HG03571 (cell line): ENCODE results near the gene PLK5.
"Not testable (repeated sequence)": the region's sequence is repeated elsewhere in the genome, so short reads cannot be mapped to it uniquely, and the experiment has no call there.

Experiments used
- ATAC-seq: cut with Tn5 transposase; IDR thresholded peaks from one replicate; pipeline ENCODE4 v1.9.1; 2021; ENCODE audit not compliant: unreplicated experiment

The PLK5 gene, protein sequence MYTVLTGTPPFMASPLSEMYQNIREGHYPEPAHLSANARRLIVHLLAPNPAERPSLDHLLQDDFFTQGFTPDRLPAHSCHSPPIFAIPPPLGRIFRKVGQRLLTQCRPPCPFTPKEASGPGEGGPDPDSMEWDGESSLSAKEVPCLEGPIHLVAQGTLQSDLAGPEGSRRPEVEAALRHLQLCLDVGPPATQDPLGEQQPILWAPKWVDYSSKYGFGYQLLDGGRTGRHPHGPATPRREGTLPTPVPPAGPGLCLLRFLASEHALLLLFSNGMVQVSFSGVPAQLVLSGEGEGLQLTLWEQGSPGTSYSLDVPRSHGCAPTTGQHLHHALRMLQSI

DNA sequence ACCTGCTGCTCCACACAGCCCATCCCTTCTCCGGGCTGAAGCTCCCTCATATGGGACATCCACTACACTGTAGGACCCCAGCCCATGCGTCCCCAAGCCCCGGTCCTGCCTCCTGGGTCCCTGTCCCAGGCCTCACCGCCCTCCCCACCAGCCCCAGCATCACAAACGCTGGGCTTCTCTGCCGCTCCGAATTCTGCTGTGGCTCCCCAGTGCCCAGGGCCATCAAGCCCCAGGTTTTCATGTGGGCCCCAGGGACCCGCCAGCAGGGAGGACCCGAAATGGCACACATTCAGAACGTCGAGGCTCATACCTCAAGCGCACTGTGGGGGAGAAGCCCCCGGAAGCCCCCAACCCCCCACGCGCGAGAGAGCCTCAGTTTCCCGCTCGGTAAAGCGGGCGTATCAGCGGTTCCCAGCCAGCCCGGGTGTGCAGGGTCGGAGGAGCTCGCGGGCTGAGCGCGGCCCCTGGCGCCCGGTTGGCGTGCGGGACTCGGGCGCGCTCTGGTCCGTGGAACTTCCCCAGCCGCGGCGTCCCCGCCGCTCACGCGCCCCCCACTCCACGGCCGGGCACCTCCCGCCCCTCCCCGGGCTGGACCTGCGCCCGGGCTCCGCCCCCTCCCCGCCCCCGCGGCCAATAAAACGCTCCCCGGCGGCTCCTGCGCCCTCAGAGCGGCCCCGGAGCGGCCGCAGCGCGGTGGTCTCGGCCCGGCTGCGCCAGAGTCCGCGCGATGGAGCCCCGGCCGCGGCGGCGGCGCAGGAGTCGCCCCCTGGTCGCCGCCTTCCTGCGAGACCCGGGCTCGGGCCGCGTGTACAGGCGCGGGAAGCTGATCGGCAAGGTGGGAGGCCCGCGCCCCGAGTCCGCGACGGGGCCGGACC, at the start of gene PLK5:
Gene PLK5, plus strand, starts transcription at position 666 of the 875 bp plus-strand sequence. CDS start 2,920 bp downstream, outside the sequence.
- no peak for ATAC-seq

DNA sequence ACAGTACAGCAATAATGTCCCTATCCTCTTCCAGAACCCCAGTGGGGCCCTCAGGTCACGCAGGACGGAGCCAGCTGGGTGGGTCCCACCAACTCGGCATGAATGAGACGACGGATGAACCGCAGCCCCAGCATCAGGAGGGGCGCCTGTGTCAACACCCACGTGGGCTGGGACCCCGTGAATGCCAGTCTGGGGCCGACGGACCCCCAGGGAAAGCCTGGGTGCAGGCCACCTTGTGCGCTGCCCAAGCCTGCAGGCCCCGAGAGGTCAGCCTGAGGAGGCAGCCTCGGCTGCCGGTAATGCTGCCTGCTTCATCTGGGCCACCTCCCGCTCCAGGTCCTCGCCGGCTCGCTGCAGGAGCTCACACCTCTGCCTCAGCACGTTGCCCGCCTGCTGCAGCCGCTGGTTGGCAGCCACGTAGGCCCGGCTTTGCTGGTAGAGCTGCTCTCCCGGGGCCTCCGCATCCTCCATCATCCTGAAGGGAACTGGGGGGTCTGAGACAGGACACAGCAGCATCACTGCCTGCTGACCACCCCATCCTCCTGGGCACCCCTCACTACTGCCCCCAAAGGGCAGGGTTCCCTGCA, 49.0 kb upstream of the PLK5 start:
- ATAC-seq: no peak

DNA sequence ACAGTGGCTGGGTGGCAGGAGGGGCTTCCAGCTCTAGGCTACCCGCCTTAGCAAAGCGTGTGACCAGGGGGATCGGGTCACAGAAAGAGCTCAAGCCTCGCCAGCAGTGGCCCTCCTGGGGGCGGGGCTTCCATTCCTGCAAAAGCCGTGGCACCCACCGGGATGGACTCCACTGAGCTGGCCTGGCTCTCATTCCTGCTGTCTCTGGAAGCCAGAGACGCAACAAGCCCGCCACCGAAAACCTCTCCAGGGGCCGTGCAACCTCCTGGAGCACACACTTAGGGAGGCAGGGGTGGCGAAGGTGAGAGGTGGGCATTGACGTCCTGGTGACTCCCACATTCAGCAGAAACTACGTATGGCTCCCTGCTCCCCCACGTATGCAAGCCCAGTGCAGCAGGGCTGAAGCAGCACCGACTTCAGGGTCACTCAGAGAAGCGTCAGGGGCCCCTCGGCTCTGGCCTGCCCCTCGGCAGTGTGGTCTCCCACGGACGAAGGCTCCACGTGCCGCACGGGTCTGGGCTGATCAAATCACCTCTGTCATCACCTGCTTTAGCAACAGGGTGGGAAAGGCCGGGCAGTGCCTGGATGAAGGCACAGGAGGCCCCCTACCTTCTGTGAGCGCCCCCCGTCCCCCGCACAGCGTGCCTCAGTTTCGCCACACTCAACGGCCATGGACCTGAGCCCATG, 48.0 kb upstream of the PLK5 start:
- no peak for ATAC-seq

DNA sequence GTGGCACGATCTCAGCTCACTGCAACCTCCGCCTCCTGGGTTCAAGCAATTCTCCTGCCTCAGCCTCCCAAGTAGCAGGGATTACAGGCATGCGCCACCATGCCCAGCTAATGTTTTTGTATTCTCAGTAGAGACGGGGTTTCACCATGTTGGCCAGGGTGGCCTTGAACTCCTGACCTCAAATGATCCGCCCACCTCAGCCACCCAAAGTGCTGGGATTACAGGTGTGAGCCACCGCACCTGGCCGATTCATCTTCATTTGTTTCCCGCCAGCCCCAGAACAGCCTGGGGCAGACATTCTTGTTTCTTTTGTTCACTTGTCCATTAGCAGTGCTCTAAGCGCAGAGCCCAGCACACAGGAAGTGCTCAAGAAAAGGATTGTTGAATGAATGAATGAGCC, 46.8 kb upstream of the PLK5 start:
- ATAC-seq: not testable (repeated sequence)

DNA sequence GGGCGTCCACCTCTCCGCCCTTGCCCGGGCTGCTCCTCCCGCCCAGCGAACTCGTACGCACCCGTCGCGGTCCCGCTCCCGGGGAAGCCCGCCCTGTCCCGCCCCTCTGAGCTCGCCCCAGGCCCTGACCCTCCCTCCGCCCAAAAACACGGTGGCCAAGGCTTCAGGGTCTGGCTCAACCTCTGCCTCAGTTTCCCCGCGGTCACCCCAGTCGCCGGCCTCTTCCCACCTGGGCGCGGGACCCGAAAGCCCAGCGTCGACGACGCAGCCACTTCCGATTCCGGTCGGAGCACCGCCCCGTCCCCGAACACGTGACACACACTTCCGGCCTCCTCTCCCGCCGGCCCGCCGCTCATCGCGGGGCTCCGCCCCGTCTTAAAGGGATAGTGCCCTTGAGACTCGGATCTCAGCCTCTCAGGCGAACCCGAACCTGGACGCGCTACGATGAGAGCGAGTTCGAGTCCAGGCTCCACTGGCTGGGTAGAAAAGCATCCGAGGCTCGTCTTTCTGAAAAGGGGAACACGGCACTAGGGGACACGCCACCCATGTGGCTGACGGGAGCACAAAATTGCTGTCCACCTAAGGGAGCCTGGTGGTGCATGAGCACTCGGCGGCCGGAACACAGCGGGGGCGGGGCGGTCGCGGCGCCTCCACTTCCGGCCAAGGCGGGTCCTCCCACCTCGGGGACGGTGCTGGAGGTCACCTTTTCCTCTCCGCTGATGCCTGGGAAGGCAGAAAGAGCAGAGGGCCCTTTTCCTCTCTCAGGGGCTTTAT, 44.8 kb upstream of the PLK5 start, which contains the start of gene C19orf25:
Gene C19orf25, minus strand, starts transcription at position 282 of the 774 bp plus-strand sequence. CDS start 312 bp downstream, outside the sequence.
- peak; percentile 60 for ATAC-seq

DNA sequence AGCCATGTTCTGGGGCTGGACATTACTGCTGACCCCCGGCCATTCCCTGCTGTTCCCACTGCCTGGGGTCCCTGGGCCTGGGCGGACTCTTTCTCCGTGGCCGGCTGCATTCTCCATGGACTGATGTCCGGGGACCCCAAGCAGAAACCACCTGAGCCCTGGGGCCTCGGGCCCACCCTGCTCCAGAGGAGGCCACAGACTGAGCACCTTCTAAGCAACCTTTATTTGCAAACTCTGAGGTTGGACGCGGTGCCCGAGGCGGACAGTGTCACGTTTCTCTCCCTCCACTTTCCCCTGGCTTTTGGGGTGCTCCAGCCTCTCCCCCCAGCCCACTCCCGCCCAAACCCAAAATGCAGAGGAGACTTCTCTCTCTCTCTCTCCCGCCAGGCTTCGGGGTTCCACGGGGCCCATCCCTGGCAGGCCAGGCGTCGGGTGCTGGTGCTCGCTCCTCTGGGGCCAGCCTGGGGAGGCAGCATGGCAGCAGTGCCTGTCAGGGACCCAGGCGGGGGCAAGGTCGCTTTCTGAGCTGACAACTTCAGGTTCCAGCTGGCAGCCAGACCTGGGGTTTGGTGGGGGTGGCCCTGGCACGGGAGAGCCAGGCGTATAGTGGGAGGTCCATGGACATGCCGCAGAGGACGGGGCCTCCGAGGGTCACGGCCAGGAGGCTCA, 42.5 kb upstream of the PLK5 start:
- ATAC-seq: no peak

DNA sequence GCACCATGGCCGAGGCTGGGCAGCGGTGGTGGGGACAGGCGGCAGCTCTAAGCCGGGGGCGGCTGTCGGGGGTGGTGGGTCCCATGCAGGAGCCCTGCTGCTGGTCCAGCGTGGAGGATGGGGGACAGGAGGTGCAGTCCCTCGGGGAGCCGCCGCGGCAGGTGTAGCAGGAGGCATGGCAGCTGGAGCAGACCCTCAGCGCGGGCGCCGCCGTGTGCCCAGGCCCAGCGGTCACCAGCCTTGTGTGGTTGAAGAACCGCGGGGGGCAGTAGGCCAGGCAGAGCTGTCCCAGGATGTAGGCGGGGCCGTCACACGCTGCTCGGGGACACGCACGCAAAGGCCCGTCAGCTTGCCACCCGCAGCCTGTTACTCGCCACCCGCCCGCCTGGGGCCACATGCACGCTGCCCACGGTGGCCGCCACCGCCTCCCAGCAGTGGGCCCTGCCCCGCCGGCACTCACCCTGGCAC, 42.0 kb upstream of the PLK5 start:
- ATAC-seq: no peak

DNA sequence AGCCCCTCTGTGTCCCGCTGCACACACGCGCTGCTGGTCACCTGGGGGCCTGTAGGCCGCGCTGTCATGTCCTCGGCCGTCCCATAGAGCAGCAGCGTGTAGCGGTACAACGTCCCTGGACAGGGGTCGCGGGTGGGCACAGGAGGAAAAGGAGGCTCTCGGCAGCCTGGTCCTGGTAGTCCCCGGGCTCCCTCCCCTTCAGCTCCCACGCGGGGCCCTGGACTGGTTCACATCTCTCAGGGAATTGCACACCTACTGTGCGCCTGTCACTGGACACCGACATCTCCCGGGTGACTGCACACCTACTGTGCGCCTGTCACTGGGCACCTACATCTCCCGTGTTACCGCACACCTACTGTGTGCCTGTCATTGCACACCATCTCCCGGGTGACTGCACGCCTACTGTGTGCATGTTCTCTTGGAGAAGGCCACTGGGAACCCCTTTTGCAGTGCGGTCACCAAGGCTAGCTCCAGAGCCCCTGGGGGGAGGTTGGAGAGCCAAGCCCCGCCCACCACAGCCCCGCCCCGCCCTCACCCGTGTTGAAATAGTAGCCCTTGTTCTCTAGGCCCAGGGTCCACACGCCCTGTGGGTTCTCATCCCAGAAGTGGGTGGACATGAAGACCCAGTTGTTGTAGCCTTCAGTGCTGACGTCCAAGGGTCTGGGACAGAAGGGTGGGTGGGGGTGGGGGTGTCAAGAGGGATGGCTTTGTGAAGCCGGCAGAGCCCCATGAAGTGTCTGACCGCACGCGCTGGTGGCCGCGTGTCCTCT, 41.3 kb upstream of the PLK5 start:
- ATAC-seq: no peak

DNA sequence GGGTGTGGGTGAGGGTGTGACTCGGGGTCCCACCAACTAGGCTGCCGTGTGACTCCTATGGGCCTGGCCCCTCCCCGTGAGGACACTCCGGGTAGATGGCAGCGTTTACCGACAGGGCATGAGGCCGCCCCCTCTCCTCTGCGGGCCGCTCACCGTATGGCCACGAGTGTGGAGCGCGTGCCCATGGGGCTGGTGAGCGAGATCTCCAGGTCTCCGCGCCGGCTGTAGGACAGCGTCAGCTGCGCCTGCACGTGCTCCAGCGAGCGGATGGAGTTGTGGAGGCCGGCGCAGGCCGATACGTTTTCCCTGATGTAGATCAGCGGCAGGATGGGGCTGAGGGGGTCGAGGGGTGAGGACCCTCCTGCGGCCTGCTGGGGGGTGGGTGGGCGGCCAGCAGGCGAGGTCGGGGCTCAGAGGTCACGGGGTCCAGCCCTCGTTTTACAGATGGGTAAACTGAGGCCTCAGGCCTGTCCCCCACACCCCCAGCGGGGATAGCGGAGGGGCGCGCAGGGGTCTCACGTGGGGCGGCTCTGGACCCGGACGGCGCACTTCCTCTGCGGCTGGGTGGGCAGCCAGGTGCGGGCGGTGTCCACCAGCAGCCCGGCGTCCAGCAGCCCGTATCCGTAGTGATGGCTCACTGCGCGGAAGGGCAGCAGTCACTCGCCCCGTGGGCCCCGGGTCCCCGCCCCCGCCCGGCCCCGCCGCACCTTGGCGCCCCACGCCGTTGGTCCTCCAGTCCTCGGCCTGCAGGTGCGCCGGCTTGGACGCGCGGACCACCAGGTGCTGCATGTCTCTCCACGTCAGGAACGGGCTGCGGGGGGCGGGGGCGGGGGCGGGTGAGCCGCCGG, 40.5 kb upstream of the PLK5 start:
- ATAC-seq: no peak

DNA sequence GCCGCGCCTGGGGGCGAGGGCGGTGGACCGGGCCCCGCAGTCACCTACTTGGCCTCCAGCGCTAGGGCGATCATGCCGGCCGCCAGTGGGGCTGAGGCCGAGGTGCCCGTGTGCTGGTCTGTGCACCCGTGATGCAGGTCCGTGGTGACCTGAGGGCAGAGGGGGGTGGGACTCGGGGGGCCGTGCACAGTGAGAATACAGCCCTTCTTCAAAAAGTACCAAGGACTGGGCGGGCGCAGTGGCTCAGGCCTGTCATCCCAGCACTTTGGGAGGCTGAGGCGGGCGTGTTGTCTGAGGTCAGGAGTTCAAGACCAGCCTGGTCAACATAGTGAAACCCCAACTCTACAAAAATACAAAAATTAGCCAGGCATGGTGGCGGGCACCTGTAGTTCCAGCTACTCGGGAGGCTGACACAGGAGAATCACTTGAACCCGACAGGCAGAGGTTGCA, 39.9 kb upstream of the PLK5 start:
- ATAC-seq: no peak

DNA sequence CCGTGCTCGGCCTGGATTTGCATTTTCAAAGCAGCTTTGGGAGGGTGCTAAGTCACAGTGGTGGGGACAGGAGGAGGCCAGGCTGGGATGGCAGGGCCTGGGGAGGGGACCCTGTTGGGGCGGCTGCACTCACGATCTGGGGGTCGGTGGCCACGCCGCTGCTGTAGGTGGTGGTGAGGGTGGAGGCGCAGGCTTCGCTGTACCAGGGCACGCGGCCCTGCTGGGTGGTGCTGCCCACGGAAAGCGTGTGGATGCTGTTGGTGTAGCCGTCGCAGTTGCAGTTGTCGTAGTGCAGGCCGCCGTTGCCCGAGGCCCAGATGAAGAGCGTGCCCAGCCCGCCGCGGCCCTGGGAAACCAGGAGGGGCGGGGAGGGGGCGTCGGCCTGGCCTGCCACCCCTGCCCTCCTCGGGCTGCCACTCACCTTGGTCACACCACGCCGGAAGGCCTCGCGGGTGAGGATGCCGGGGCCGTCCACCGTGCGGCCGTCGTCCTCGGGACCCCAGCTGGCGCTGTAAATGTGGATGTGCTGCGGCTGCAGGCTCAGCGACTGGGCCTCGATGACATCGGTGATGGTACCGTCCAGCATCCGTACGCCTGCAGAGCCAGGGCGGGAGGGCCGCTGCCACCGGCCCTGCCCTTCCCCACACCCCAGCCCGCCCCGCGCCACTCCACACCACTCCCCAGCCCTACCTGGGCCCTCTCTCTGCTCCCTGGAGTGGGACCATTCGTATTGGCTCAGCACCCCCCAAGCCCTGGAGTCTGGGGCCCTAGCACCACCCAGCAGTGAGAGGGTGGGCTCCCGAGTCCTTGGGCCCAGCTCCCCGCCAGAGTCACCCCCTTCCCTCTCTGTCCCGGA, 36.9 kb upstream of the PLK5 start:
- no peak for ATAC-seq

DNA sequence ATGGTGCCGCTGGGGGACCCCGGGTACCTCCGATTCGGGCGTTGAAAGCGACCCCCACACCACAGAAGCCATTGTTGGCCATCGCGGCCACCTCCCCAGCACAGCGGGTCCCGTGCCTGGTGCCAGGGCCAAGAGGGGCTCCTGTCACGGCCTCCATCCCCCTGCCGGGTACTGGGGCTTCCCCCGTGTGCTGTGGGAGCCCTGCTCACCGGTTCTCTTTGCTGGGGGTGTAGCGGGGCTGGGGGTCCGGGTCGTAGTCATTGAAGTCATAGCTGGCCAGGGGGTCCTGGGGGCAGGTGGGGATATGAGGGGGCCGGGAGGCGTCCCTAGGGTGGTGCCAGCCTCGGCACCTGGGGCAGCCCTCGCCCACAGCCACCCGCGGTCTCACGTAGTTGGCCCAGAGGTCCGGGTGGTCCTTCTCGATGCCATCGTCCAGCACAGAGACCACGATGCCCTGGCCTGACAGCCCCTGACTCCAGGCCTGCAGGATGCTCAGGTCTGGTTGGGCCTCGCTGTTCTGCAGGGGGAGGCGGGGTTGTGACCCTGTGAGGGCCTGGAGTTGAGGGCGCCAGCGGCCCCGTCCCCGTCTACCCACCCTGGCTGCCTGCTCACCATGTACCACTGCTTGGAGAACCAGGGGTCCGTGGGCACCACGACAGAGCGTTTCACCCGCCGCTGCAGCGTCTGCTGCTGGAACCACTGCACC, 36.1 kb upstream of the PLK5 start:
- no peak for ATAC-seq

DNA sequence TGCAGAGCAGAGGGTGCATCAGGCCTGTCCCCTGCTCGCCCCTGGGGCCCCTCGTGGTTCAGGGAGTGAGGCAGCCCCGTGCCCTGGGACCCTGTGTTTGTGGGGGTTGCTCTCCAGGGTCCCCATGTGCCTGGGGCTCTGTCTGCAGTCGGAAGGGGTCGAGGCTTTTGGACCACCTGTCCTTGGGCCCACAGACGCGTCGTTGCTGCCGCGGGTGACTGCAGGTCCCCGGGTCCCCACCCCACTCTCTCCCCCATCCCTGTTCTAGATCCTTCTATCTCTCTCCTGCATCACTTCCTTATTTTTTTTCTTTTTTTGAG, 35.6 kb upstream of the PLK5 start:
- no peak for ATAC-seq

DNA sequence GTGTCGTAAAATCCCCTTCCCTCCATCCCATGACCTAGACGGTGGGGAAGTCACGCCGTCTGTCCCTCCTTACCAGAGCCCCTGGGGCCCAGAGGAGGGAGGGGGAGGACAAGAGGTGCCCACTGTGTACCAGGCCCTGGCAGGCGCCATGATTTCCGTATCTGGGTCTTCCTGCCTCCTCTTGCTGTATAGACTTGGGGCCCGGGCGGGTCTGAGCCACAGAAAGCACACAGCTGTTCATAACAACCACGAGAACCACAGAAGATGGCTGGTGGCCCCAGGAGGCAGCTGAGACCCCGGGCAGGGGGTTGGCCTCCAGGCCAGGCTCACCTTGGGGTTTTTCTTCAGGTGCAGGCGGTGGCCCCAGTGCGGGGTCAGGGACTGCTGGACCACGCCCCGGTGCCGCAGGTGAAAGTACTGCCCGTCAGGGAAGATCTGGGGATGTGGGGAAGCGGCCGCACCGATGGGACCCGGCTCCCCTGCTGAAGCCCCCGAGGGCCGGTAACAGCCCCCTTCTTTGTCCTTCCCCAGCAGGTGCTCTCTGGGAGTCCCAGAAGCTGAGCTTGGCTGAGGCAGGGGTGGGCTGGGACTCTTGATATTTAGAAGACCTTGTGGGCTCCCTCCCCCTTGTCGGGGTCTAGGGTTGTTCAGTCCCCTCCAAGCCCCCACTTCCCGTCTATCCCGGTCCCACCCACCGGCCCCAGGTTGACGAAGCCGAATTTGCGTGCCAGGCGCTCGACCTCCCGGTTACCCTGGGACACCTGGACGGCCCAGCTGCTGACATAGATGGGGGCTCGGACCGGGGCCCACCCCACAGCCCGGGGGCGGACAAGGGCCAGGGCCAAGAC, 34.2 kb upstream of the PLK5 start:
- ATAC-seq: no peak

DNA sequence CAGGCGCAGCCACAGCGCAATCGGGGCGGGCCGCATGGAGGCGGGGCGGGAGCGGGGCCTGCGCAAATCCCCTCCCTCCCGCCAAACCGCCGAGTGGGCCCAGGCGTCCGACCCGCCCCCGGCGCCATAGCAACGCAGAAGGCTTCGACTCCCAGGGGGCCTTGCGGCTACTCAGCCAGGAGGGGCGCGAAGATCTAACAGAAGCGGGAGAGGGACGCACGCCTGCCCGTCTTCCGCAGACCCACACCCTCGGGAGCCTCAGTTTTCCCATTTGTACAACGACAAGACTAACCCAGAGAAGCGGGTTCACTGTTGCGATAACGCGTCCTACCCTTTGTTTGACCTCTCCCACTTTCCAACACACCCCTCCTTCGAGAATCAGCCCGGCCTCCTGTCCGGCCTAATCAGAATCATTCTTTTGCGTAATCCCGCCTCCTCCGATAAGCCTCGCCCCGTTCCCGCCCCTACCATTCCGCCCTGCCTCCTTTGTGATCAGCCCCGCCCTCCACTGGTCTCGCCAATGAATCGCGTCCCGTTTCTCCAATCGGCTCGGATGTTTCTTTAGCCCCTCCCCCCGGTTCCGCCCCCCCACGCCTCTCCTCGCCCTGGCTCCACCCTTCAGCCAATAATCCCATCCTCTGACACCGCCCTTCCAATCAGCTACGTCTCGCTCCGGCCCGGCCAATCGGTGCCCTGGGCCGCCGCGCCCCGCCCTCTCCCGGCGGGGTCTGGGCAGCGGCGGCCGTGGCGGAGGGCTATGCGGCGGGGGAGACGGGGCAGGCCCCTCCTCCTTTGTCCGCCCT, 33.4 kb upstream of the PLK5 start, which contains the start of gene PCSK4:
Gene PCSK4, minus strand, starts transcription at position 40 of the 803 bp plus-strand sequence. Its CDS starts 4 bp downstream, at position 36.
- ATAC-seq: peak; percentile 78
